T follicular helper cell (primary cell): ENCODE data around the gene SEMA4D.

Experiments used
- DNase-seq: peaks from one replicate; pipeline ENCODE4 v3.0.0-alpha.2; 2020; ENCODE audit warnings: low read depth

Gene SEMA4D

GRCh38 chr9:89428901-89429890 lies 68.7 kb downstream of the SEMA4D start:
- DNase-seq = peak; percentile 63

- no peak for DNase-seq
Measured at GRCh38 chr9:89428222-89428761, 69.6 kb downstream of the SEMA4D start.

- peak; percentile 51 for DNase-seq
Measured at GRCh38 chr9:89427621-89428221, 70.2 kb downstream of the SEMA4D start.

DNA sequence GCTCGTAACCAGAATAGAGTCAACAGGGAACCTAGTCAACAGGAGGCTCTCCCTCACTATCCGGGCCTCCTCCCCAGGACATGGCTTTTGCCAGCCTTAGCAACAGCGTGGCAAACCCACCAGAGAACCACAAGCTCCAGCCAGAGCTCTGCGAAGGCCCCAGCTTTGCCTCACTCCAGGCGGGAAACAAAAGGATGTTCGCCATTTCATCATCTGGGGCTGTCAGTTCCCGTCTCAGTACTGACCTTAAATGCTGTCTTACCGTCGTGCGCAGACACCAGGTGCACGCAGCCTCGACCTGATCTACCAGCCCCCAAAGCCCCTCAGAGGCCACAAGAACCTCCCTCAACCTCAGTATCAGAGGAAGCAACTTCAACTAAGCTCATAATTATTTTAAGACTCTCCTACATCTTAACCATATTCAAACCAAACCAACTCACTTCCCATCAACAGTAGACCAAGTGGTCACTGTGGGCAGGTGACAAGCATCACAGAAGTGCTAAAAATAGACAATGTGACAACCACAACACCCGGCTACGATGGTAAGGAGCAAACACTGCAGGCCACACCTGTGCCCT lies 71.4 kb downstream of the SEMA4D start:
- DNase-seq = no peak

DNA sequence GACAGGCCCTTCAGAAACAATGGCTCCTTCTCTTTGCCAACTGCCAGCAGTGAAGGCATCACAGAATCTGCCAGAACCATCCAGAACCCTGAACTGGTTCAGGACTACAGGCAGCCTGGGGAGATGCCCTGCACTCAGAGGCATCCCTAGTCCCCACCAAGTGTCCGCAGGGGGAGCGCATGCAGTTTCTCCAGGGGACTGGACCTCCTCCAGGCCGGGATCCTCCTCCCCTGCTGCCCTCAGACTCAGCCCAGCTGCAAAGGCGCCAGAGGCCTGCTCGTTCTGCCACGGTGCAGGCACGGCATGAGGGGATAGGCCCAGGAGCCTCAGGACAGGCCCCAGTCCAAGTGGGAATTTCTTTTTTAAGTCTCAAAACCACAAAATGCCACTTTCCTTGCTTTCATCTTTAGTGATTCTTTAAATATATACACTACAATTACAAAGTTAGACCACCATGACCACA lies 72.0 kb downstream of the SEMA4D start:
- DNase-seq = no peak

- no peak for DNase-seq
Measured at GRCh38 chr9:89425024-89425805, 72.7 kb downstream of the SEMA4D start.

- DNase-seq = peak; percentile 51
Measured at GRCh38 chr9:89422151-89422975, 75.5 kb downstream of the SEMA4D start.

- no peak for DNase-seq
Measured at GRCh38 chr9:89421595-89421994, 76.3 kb downstream of the SEMA4D start.

GRCh38 chr9:89420397-89421178 lies 77.3 kb downstream of the SEMA4D start:
- DNase-seq = no peak

DNA sequence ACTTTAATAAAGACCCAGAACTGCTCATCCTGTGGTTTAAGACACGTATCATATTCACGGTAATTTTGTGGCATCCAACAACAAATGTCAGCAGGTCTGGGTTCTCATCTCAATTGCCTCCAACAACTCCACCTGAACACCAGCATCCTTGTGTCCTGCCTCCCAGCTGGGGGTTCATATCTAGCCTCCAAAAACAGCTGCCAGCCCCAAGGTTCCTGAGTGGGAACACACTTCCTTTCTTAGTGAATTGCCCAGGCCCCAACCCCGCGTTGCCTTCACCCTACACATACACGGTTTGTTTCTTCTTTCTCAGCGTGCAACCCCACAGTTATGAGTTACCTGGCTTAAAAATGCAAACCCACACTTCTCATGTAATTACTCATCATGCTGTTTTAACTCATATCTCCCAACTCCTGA lies 77.9 kb downstream of the SEMA4D start:
- DNase-seq = no peak

- DNase-seq = peak; percentile 52
Measured at GRCh38 chr9:89418882-89419640, 78.9 kb downstream of the SEMA4D start.

- DNase-seq = no peak
Measured at GRCh38 chr9:89418474-89418845, 79.5 kb downstream of the SEMA4D start.

GRCh38 chr9:89417832-89418473 lies 80.0 kb downstream of the SEMA4D start:
- no peak for DNase-seq

- DNase-seq = no peak
Measured at GRCh38 chr9:89414670-89415324, 83.1 kb downstream of the SEMA4D start.

GRCh38 chr9:89413963-89414638 lies 83.8 kb downstream of the SEMA4D start:
- no peak for DNase-seq

- no peak for DNase-seq
Measured at GRCh38 chr9:89412951-89413350, 85.0 kb downstream of the SEMA4D start.

- DNase-seq = no peak
Measured at GRCh38 chr9:89412541-89412940, 85.4 kb downstream of the SEMA4D start.

DNA sequence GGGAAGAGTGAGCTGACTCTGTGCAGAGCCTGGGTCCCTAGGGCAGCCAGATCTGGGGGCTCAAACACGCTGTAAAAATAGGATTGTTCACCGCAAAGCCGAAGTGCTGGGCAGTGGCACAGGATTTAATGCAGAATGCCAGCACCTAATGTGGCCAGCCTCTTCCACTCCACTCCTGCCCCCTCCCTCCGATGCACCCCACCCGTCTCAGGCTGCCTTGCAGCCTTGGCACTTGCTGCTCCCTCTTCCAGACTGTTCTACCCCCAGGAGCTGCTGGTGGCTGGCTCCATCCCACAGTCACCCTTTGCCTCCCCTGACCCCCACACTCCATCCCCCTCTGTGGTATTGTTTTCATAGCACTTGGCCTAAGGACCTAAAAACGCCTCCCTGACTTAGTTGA lies 86.2 kb downstream of the SEMA4D start:
- no peak for DNase-seq
